Transverse colon (tissue), 4 donors: Measurements from ENCODE around the gene PACSIN2. TPM values are rescaled to one million over a fixed set of nuclear protein-coding genes. Genes with fewer than 3 reads are reported as not detected.

ENCODE experiments used
- DNase-seq: peaks from one replicate; pipeline ENCODE4 v3.0.0-alpha.2; 2019
- H3K27ac ChIP-seq, 4 donors: fragments of 200-600 bp; sonication (generic); 2 replicates each; pipeline ENCODE4 v1.5.1; 2016 to 2018; ENCODE audit warnings: inconsistent platforms in 4 of 4
- H3K27me3 ChIP-seq: fragments of 200-600 bp; sonication (generic); 2 replicates; pipeline ENCODE4 v1.5.1; 2017; ENCODE audit warnings: inconsistent platforms
- H3K36me3 ChIP-seq, 4 donors: fragments of 200-600 bp; sonication (generic); 2 replicates each; pipeline ENCODE4 v1.5.1; 2017 to 2019; ENCODE audit warnings: inconsistent platforms in 4 of 4
- H3K4me1 ChIP-seq, 4 donors: fragments of 200-600 bp; sonication (generic); 2 replicates each; pipeline ENCODE4 v1.5.1; 2017 to 2020; ENCODE audit warnings: inconsistent platforms in 4 of 4
- H3K4me3 ChIP-seq, 4 donors: fragments of 200-600 bp; sonication (generic); 1 replicate in 1 of 4; 2 replicates in 3 of 4; pipeline versions ENCODE4 v1.5.1 to v1.6.1; 2017 to 2019; ENCODE audit warnings: inconsistent platforms in 4 of 4
- H3K9me3 ChIP-seq, 2 donors: fragments of 200-600 bp; sonication (generic); 2 replicates each; pipeline ENCODE4 v1.5.1; 2017 to 2019; ENCODE audit warnings: inconsistent platforms in 2 of 2
- EP300 ChIP-seq: sonication (generic); formaldehyde crosslinking; IDR thresholded peaks from one replicate; pipeline ENCODE4 v1.6.1; 2017; ENCODE audit warnings: antibody characterized with exemption, low read depth
- POLR2A ChIP-seq: fragments of 450-650 bp; IDR thresholded peaks from one replicate; pipeline ENCODE4 v1.6.1; 2016; ENCODE audit warnings: antibody characterized with exemption, mild to moderate bottlenecking, moderate library complexity
- POLR2AphosphoS5 ChIP-seq, 3 donors: sonication (generic); formaldehyde crosslinking; IDR thresholded peaks; one replicate each; pipeline ENCODE4 v1.6.1; 2016; ENCODE audit warnings: antibody characterized with exemption in 3 of 3
- WGBS, 2 donors: methylation state at CpG; one replicate each; pipeline ENCODE4 v1.1.5; 2018; ENCODE audit warnings: low coverage in 1 of 2; 5-methylcytosine and 5-hydroxymethylcytosine counted together
- in situ Hi-C, 4 donors: fragments of 200-750 bp; cut with MboI; loops; one replicate each; pipeline versions ENCODE4 v1.15.0 to v1.15.1; 2017; ENCODE audit warnings: low sequenced_read_pairs in 3 of 4, low pct_ligation_motif_present in 1 of 4, low pct_unique_long_range_greater_than_20kb in 1 of 4
- intact Hi-C: fragments of 100-400 bp; cut with DNase I; formaldehyde crosslinking; loops from one replicate; pipeline ENCODE4 v1.15.1; 2023; ENCODE audit warnings: low total_unique reads
- total RNA-seq, 4 donors: library from RNA; depleted of rRNA; stranded (reverse); fragments of >200 nt; gene quantifications; one replicate each; pipeline ENCODE4 v1.1.0, GENCODE V29; 2016
- TF ChIP-seq, protein P1 (sequence below), 5 experiments: fragments of 200-600 bp in 3 of 5; fragments of 450-650 bp in 2 of 5; sonication (generic) in 3 of 5; IDR thresholded peaks; 1 replicate in 2 of 5; 2 replicates in 3 of 5; pipeline ENCODE4 v1.5.1; 2016 to 2017; ENCODE audit warnings: antibody characterized with exemption in 5 of 5, inconsistent platforms in 3 of 5, mild to moderate bottlenecking in 2 of 5, moderate library complexity in 1 of 5

PACSIN2 gene
- total RNA-seq, 4 donors from 2014 or later, result 53.9 to 250 (median 198) TPM

DNA sequence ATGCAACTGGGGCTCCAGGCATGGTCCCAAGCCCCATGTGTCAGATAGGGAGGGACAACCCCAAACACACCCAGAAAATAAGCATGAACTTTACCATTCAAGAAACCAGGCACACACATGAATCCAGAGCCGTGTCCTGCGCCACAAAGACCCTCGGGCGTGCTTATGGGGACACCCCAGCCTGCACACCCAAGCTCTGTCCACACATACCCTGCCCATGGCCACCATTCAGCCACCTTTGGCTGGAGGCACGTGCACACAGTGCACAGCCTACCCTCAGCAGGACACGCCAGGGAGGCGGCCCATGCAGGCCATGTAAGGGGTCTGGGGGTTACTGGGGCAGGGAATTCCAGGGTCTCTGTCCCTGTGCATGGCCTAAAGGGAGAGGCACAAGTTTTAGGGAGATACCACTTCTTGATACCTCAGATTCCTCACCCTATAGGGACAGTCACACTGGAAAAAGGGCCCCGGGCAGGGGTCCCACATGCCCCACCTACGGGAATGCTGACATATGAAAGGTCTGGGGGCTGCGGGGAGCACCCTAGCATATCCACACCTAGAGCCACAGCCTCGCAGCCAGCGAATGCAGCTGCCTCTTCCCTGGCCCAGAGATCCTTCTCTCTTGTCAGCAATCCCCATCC lies 20.6 kb downstream of the PACSIN2 start:
- in situ Hi-C loops (no loop called here), intact Hi-C loops (loop anchor here (10.0 kb wide), 1 partner anchor 60 kb away; no protein-coding TSS in a partner anchor)
- H3K4me3 ChIP-seq, result peak overlapping the region in 3 of 4 donors; percentile 8 to 40 (median 17)
- TF ChIP-seq POLR2A (no peak), EP300 (no peak), POLR2AphosphoS5 (IDR thresholded peaks at IDR 0.05) (no peak)
- TF ChIP-seq, protein P1, sequence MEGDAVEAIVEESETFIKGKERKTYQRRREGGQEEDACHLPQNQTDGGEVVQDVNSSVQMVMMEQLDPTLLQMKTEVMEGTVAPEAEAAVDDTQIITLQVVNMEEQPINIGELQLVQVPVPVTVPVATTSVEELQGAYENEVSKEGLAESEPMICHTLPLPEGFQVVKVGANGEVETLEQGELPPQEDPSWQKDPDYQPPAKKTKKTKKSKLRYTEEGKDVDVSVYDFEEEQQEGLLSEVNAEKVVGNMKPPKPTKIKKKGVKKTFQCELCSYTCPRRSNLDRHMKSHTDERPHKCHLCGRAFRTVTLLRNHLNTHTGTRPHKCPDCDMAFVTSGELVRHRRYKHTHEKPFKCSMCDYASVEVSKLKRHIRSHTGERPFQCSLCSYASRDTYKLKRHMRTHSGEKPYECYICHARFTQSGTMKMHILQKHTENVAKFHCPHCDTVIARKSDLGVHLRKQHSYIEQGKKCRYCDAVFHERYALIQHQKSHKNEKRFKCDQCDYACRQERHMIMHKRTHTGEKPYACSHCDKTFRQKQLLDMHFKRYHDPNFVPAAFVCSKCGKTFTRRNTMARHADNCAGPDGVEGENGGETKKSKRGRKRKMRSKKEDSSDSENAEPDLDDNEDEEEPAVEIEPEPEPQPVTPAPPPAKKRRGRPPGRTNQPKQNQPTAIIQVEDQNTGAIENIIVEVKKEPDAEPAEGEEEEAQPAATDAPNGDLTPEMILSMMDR (IDR thresholded peaks at IDR 0.05), result no peak
- H3K36me3 ChIP-seq, result no peaks in the 10 kb centered on the region
- WGBS, 2 donors, result 68% methylated on average over 10 of the region's 12 CpGs; no CpG with 5 or more reads in 1 of the 2 donors
- peak; percentile 32 for DNase-seq
- peak overlapping the region; percentile 93 to 95 (median 94) for H3K27ac ChIP-seq
- no peaks in the 10 kb centered on the region for H3K27me3 ChIP-seq
- H3K4me1 ChIP-seq, result peaks cover 37 to 92% (median 76%) of the 10 kb centered on the region in 4 donors
- H3K9me3 ChIP-seq, result no peaks in the 10 kb centered on the region

DNA sequence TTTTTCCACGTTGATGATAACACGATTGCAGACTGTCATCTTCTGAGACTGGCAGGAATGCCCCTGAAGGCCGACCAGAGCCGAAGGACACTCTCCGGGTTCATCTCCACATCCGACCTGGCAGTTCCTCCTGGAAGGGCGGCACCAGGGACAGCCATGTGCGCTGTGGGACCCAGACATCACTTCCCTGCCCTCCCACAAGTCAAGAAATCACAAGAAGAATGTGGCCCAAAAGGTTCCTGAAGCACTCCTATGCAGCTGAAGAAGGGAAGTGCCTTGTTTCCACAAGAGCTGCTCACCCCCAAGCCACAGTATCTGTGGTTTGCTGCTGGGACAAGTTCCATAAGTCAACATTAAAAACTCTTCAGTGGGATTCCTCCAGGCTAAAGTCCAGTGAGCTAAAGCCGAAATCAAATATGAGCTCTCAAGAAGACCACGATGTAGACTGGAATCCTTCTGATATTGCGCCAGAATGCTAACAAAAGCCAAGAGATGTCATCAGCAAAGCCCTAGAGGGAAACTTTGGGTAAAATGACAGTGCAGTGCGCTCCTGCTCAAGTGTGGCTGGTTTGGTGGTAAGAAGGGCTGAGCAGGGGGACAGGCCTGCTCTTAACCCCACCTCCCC lies 21.2 kb downstream of the PACSIN2 start:
- no peak for DNase-seq

DNA sequence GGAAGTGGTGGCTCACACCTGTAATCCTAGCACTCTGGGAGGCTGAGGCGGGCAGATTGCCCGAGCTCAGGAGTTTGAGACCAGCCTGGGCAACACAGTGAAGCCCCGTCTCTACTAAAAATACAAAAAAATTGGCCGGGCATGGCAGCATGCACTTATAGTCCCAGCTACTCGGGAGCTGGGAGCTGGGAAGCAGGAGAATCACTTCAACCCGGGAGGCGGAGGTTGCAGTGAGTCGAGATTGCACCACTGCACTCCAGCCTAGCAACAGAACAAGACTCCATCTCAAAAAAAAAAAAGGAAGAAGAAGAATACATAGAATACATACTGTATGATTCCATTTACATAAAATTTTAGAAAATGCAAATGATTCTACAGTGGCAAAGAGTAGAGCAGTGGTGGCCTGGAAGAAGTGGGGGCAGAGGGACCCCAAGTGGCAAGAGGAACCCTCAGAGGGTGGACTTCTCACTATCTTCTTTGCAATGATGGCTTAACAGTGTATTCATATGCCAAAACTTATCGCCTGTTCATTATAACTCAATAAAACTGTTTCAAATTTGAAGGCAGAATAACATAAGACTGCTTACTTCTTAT lies 22.0 kb downstream of the PACSIN2 start:
- H3K4me3 ChIP-seq, result no peak overlapping the region
- no peak for DNase-seq
- 74 to 76% methylated on average over 6 to 9 of the region's 9 CpGs for WGBS, 2 donors
- peaks cover 37 to 92% (median 72%) of the 10 kb centered on the region in 4 donors for H3K4me1 ChIP-seq
- no peaks in the 10 kb centered on the region for H3K36me3 ChIP-seq
- TF ChIP-seq POLR2A (no peak), EP300 (no peak), POLR2AphosphoS5 (IDR thresholded peaks at IDR 0.05) (no peak)
- TF ChIP-seq, protein P1 (IDR thresholded peaks at IDR 0.05), result no peak
- peak overlapping the region; percentile 93 to 95 (median 94) for H3K27ac ChIP-seq
- no peaks in the 10 kb centered on the region for H3K9me3 ChIP-seq
- in situ Hi-C loops, result no loop called here
- no peaks in the 10 kb centered on the region for H3K27me3 ChIP-seq
- intact Hi-C loops, result loop anchor here (10.0 kb wide), 1 partner anchor 58 kb away; no protein-coding TSS in a partner anchor

More for the DNA sequence above, 21.2 kb downstream of the PACSIN2 start:
- Histone ChIP-seq H3K36me3 (no peaks in the 10 kb centered on the region), H3K4me1 (peaks cover 37 to 98% (median 76%) of the 10 kb centered on the region in 4 donors), H3K9me3 (no peaks in the 10 kb centered on the region), H3K27me3 (no peaks in the 10 kb centered on the region), H3K27ac (peak overlapping the region; percentile 93 to 95 (median 94)), H3K4me3 (peak overlapping the region in 1 of 4 donors; percentile 40)
- in situ Hi-C loops (no loop called here), intact Hi-C loops (loop anchor here (10.0 kb wide), 1 partner anchor 59 kb away; no protein-coding TSS in a partner anchor)
- TF ChIP-seq, protein P1 (IDR thresholded peaks at IDR 0.05), result no peak
- TF ChIP-seq POLR2AphosphoS5 (IDR thresholded peaks at IDR 0.05), result peak in 1 of 3 donors; percentile 7
- no peak for TF ChIP-seq EP300
- 68 to 73% methylated on average over 2 to 12 of the region's 12 CpGs for WGBS, 2 donors

DNA sequence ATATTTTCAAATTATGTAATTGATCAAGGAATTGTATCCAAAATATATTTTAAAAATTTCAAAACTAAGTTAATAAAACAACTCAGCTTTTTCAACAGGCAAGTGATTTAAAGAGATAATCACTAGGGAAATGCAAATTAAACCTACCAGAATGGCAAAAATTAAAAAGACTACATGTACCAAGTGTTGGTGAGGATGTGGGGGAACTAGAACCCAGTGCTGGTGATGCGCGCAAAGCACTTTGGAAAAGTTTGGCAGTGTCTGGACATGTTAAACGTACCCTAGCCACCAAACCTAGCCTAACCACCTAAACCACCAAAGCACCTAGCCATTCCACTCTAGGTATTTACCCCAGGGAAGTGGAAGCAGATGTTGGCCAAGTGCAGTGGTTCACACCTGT lies 22.9 kb downstream of the PACSIN2 start:
- intact Hi-C loops, result loop anchor here (10.0 kb wide), 1 partner anchor 57 kb away; no protein-coding TSS in a partner anchor
- Histone ChIP-seq H3K9me3 (no peaks in the 10 kb centered on the region), H3K4me1 (peaks cover 33 to 88% (median 66%) of the 10 kb centered on the region in 4 donors), H3K27ac (peak overlapping the region; percentile 93 to 95 (median 94)), H3K27me3 (no peaks in the 10 kb centered on the region), H3K36me3 (no peaks in the 10 kb centered on the region), H3K4me3 (no peak overlapping the region)
- DNase-seq, result no peak
- in situ Hi-C loops, result no loop called here
- 90 to 95% methylated on average over 3 of the region's 3 CpGs for WGBS, 2 donors
- no peak for TF ChIP-seq POLR2A
- no peak for TF ChIP-seq EP300
- TF ChIP-seq POLR2AphosphoS5 (IDR thresholded peaks at IDR 0.05), result no peak
- TF ChIP-seq, protein P1 (IDR thresholded peaks at IDR 0.05), result no peak
